ENCODE data around the gene PNPLA5.

The PNPLA5 gene, protein sequence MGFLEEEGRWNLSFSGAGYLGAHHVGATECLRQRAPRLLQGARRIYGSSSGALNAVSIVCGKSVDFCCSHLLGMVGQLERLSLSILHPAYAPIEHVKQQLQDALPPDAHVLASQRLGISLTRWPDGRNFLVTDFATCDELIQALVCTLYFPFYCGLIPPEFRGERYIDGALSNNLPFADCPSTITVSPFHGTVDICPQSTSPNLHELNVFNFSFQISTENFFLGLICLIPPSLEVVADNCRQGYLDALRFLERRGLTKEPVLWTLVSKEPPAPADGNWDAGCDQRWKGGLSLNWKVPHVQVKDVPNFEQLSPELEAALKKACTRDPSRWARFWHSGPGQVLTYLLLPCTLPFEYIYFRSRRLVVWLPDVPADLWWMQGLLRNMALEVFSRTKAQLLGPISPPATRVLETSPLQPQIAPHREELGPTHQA
- long read RNA-seq, result 0 reads

DNA sequence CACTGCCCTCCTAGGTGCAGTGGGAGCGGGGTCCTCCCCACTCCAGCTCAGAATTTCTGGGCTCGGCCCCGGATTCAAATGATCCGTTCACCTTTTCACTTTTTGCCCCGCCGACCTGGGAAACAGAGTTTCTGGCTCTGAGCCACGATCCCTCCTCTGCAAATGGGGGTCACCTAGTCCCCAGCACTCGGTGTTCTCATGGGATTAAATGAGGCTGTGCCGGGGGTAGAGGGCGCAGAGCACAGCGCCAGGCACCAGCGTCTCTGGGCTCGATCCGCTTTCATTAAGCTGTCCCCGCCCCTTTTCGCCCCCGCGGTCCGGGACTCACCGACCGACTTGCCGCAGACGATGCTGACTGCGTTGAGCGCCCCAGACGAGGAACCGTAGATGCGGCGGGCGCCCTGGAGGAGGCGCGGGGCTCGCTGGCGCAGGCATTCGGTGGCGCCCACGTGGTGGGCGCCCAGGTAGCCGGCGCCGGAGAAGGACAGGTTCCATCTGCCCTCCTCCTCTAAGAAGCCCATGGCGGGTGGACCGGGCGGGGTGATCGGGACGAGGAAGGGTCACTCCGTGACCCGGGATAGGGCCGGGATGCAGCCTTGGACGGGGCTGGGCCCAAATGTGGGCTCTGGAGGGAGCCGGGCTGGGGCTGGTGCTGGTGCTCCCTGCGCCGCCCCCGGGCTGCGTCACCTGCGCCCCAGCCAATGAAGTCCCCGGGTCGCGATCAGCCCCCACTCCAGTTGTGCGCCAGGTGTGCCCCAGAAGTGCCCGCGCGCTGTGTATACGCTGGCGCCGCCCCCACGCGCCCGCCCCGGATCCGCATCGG lies at the start of gene PNPLA5:
PNPLA5 (minus strand) TSS at position 654 of the 823 bp plus-strand sequence; CDS start at position 521, 133 bp downstream.
- Histone ChIP-seq H3K4me3 (replicated peaks; ENCODE audit: insufficient read depth, low read length) (no peak within 1 kb of the TSS), H3K27me3 (ENCODE audit: insufficient read depth, poor library complexity, severe bottlenecking) (peaks cover 35% of the 10 kb centered on the region), H3K27ac (replicated peaks) (no peak within 1 kb of the TSS)
- TF ChIP-seq REST (IDR thresholded peaks at IDR 0.05; ENCODE audit: insufficient replicate concordance, low read depth) (no peak), POLR2AphosphoS5 (IDR thresholded peaks at IDR 0.05; ENCODE audit: low read depth) (no peak), SPI1 (IDR thresholded peaks at IDR 0.05; ENCODE audit: borderline replicate concordance, low read depth) (no peak), GABPA (IDR thresholded peaks at IDR 0.05; ENCODE audit: low read depth) (no peak)
- TF ChIP-seq, protein P1, sequence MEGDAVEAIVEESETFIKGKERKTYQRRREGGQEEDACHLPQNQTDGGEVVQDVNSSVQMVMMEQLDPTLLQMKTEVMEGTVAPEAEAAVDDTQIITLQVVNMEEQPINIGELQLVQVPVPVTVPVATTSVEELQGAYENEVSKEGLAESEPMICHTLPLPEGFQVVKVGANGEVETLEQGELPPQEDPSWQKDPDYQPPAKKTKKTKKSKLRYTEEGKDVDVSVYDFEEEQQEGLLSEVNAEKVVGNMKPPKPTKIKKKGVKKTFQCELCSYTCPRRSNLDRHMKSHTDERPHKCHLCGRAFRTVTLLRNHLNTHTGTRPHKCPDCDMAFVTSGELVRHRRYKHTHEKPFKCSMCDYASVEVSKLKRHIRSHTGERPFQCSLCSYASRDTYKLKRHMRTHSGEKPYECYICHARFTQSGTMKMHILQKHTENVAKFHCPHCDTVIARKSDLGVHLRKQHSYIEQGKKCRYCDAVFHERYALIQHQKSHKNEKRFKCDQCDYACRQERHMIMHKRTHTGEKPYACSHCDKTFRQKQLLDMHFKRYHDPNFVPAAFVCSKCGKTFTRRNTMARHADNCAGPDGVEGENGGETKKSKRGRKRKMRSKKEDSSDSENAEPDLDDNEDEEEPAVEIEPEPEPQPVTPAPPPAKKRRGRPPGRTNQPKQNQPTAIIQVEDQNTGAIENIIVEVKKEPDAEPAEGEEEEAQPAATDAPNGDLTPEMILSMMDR (IDR thresholded peaks at IDR 0.05; ENCODE audit: insufficient read depth, low read length), result no peak
- no peak for DNase-seq (ENCODE audit: low read depth in 1 of 2, low spot score in 1 of 2)

DNA sequence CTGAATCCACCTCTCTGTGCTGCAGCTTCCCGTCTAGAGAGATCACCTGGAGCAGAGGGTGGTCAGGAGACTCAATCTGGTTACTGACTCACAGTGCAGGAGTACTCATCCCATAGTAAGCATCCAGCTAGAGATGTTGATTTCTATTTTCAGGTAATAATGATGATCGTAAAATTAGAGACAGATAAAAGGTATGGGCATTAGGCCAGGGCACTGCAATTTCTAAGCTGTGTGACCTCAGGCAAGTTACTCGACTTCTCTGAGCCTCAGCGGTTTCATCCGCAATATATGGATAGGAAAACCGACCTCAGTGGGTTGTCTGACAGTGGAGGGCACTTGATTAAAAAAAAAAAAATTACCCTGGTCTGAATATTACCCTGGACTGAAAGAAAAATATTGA lies 49.6 kb upstream of the PNPLA5 start:
- Histone ChIP-seq H3K27ac (replicated peaks) (no peak overlapping the region), H3K4me3 (replicated peaks; ENCODE audit: insufficient read depth, low read length) (no peak overlapping the region), H3K27me3 (ENCODE audit: insufficient read depth, poor library complexity, severe bottlenecking) (no peaks in the 10 kb centered on the region)
- DNase-seq (ENCODE audit: low read depth in 1 of 2, low spot score in 1 of 2), result no peak
- TF ChIP-seq GABPA (IDR thresholded peaks at IDR 0.05; ENCODE audit: low read depth) (no peak), SPI1 (IDR thresholded peaks at IDR 0.05; ENCODE audit: borderline replicate concordance, low read depth) (no peak), POLR2AphosphoS5 (IDR thresholded peaks at IDR 0.05; ENCODE audit: low read depth) (no peak)
- TF ChIP-seq, protein P1 (IDR thresholded peaks at IDR 0.05; ENCODE audit: insufficient read depth, low read length), result no peak

GRCh38 chr22:43931771-43932170 lies 40.0 kb upstream of the PNPLA5 start:
- H3K27me3 ChIP-seq (ENCODE audit: insufficient read depth, poor library complexity, severe bottlenecking), result no peaks in the 10 kb centered on the region
- DNase-seq (ENCODE audit: low read depth in 1 of 2, low spot score in 1 of 2), result no peak
- TF ChIP-seq POLR2AphosphoS5 (IDR thresholded peaks at IDR 0.05; ENCODE audit: low read depth) (no peak), REST (IDR thresholded peaks at IDR 0.05; ENCODE audit: insufficient replicate concordance, low read depth) (no peak), SPI1 (IDR thresholded peaks at IDR 0.05; ENCODE audit: borderline replicate concordance, low read depth) (no peak), GABPA (IDR thresholded peaks at IDR 0.05; ENCODE audit: low read depth) (no peak)
- TF ChIP-seq, protein P1 (IDR thresholded peaks at IDR 0.05; ENCODE audit: insufficient read depth, low read length), result no peak
- no peak overlapping the region for H3K27ac ChIP-seq (replicated peaks)
- no peak overlapping the region for H3K4me3 ChIP-seq (replicated peaks; ENCODE audit: insufficient read depth, low read length)

Measured in HL-60 (cell line).